GM23338 (cell line): ENCODE results near the gene FAM219A. TPM values are rescaled to one million over a fixed set of nuclear protein-coding genes. Genes with fewer than 3 reads are reported as not detected.

Source experiments
- CREB1 ChIP-seq: fragments of 250-450 bp; sonication (Bioruptor Pico); IDR thresholded peaks from 2 replicates; pipeline ENCODE4 v1.5.0; 2020; ENCODE audit warnings: low read depth, mild to moderate bottlenecking, moderate library complexity
- EZH2phosphoT487 ChIP-seq: fragments of 200-600 bp; sonication (generic); IDR thresholded peaks from one replicate; pipeline ENCODE4 v1.8.1; 2018; ENCODE audit warnings: antibody characterized with exemption; ENCODE audit not compliant: unreplicated experiment
- NANOG ChIP-seq: IDR thresholded peaks from 2 replicates; pipeline ENCODE4 v1.6.1; 2016; ENCODE audit warnings: antibody characterized with exemption, borderline replicate concordance
- polyA plus RNA-seq: library from polyadenylated mRNA; unstranded; fragments of >200 nt; fragmentation: Nextera tagmentation; extraction: Ambion mirVana; gene quantifications from 2 replicates; pipeline ENCODE4 v1.2.1, GENCODE V29; 2016
- total RNA-seq: library from RNA; depleted of rRNA; stranded (reverse); fragments of >200 nt; shearing (Covaris generic); gene quantifications from 2 replicates; pipeline ENCODE4 v1.2.3, GENCODE V29; 2014
- TF ChIP-seq, protein P1 (sequence below): fragments of 250-450 bp; sonication (Bioruptor Pico); IDR thresholded peaks from 2 replicates; pipeline ENCODE4 v1.5.0; 2020; ENCODE audit warnings: mild to moderate bottlenecking, moderate library complexity
- TF ChIP-seq, protein P2 (sequence below): IDR thresholded peaks from 2 replicates; pipeline ENCODE4 v1.6.1; 2016; ENCODE audit warnings: antibody characterized with exemption
- TF ChIP-seq, protein P3 (sequence below), 2 experiments: fragments of 200-600 bp in 1 of 2; sonication (generic) in 1 of 2; conservative IDR thresholded peaks; 2 replicates each; pipeline versions ENCODE4 v1.5.1 to v1.6.1; 2016 to 2017; ENCODE audit warnings: antibody characterized with exemption in 2 of 2, low read depth in 2 of 2, mild to moderate bottlenecking in 2 of 2, moderate library complexity in 1 of 2

FAM219A gene
- total and polyA plus RNA-seq, 2 experiments from 2014 or later, result 3.8 to 7.2 TPM

DNA sequence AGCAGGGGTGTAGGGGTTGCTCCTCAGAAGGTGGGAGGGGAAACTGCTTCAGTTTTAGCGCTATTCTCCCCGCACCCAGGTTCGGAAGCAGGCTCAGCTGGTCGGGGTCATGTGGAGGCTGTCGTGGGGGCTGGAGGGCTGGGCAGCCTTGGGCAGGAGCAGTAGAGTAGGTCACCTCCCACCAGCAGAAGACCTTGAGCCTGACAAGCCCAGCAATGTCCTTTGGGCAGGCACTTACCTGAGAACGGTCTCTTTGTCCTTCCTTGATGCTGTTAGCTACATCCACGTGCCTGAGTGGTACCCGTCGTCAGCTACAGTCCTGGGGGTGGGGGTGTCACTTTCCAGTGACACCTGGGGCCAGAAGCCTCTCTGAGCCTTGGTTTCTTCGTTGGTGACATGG is 44.1 kb upstream of the FAM219A start (continued):
- TF ChIP-seq, protein P1, sequence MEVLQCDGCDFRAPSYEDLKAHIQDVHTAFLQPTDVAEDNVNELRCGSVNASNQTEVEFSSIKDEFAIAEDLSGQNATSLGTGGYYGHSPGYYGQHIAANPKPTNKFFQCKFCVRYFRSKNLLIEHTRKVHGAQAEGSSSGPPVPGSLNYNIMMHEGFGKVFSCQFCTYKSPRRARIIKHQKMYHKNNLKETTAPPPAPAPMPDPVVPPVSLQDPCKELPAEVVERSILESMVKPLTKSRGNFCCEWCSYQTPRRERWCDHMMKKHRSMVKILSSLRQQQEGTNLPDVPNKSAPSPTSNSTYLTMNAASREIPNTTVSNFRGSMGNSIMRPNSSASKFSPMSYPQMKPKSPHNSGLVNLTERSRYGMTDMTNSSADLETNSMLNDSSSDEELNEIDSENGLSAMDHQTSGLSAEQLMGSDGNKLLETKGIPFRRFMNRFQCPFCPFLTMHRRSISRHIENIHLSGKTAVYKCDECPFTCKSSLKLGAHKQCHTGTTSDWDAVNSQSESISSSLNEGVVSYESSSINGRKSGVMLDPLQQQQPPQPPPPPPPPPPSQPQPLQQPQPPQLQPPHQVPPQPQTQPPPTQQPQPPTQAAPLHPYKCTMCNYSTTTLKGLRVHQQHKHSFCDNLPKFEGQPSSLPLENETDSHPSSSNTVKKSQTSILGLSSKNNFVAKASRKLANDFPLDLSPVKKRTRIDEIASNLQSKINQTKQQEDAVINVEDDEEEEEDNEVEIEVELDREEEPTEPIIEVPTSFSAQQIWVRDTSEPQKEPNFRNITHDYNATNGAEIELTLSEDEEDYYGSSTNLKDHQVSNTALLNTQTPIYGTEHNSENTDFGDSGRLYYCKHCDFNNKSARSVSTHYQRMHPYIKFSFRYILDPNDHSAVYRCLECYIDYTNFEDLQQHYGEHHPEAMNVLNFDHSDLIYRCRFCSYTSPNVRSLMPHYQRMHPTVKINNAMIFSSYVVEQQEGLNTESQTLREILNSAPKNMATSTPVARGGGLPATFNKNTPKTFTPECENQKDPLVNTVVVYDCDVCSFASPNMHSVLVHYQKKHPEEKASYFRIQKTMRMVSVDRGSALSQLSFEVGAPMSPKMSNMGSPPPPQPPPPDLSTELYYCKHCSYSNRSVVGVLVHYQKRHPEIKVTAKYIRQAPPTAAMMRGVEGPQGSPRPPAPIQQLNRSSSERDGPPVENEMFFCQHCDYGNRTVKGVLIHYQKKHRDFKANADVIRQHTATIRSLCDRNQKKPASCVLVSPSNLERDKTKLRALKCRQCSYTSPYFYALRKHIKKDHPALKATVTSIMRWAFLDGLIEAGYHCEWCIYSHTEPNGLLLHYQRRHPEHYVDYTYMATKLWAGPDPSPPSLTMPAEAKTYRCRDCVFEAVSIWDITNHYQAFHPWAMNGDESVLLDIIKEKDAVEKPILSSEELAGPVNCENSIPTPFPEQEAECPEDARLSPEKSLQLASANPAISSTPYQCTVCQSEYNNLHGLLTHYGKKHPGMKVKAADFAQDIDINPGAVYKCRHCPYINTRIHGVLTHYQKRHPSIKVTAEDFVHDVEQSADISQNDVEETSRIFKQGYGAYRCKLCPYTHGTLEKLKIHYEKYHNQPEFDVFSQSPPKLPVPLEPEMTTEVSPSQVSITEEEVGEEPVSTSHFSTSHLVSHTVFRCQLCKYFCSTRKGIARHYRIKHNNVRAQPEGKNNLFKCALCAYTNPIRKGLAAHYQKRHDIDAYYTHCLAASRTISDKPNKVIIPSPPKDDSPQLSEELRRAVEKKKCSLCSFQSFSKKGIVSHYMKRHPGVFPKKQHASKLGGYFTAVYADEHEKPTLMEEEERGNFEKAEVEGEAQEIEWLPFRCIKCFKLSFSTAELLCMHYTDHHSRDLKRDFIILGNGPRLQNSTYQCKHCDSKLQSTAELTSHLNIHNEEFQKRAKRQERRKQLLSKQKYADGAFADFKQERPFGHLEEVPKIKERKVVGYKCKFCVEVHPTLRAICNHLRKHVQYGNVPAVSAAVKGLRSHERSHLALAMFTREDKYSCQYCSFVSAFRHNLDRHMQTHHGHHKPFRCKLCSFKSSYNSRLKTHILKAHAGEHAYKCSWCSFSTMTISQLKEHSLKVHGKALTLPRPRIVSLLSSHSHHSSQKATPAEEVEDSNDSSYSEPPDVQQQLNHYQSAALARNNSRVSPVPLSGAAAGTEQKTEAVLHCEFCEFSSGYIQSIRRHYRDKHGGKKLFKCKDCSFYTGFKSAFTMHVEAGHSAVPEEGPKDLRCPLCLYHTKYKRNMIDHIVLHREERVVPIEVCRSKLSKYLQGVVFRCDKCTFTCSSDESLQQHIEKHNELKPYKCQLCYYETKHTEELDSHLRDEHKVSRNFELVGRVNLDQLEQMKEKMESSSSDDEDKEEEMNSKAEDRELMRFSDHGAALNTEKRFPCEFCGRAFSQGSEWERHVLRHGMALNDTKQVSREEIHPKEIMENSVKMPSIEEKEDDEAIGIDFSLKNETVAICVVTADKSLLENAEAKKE (CRISPR knock-in tag), result no peak
- TF ChIP-seq EZH2phosphoT487, result no peak
- TF ChIP-seq, protein P2, sequence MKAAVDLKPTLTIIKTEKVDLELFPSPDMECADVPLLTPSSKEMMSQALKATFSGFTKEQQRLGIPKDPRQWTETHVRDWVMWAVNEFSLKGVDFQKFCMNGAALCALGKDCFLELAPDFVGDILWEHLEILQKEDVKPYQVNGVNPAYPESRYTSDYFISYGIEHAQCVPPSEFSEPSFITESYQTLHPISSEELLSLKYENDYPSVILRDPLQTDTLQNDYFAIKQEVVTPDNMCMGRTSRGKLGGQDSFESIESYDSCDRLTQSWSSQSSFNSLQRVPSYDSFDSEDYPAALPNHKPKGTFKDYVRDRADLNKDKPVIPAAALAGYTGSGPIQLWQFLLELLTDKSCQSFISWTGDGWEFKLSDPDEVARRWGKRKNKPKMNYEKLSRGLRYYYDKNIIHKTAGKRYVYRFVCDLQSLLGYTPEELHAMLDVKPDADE, result no peak
- TF ChIP-seq, protein P3, sequence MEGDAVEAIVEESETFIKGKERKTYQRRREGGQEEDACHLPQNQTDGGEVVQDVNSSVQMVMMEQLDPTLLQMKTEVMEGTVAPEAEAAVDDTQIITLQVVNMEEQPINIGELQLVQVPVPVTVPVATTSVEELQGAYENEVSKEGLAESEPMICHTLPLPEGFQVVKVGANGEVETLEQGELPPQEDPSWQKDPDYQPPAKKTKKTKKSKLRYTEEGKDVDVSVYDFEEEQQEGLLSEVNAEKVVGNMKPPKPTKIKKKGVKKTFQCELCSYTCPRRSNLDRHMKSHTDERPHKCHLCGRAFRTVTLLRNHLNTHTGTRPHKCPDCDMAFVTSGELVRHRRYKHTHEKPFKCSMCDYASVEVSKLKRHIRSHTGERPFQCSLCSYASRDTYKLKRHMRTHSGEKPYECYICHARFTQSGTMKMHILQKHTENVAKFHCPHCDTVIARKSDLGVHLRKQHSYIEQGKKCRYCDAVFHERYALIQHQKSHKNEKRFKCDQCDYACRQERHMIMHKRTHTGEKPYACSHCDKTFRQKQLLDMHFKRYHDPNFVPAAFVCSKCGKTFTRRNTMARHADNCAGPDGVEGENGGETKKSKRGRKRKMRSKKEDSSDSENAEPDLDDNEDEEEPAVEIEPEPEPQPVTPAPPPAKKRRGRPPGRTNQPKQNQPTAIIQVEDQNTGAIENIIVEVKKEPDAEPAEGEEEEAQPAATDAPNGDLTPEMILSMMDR (conservative IDR thresholded peaks at IDR 0.05; ENCODE audit: low read depth in 2 of 2), result no peak
- no peak for TF ChIP-seq NANOG
- TF ChIP-seq CREB1 (CRISPR knock-in tag), result no peak
